GM12878 (cell line): ENCODE results near the gene ENTPD3. TPM values are rescaled to one million over a fixed set of nuclear protein-coding genes. Genes with fewer than 3 reads are reported as not detected.

Source experiments
- ASH2L ChIP-seq: fragments of 300-600, 200-600 bp; sonication (generic); IDR thresholded peaks from 2 replicates; pipeline ENCODE4 v1.6.1; 2017; ENCODE audit warnings: low read depth, mild to moderate bottlenecking, borderline replicate concordance
- CBX5 ChIP-seq: sonication (generic); IDR thresholded peaks from 2 replicates; pipeline ENCODE4 v1.6.1; 2016; ENCODE audit warnings: low read depth, moderate library complexity, mild to moderate bottlenecking, inconsistent platforms
- ELK1 ChIP-seq: IDR thresholded peaks from 2 replicates; pipeline ENCODE4 v1.6.1; 2012; ENCODE audit warnings: low read depth, low read length, improper control_type of control experiment
- FOXK2 ChIP-seq: fragments of 450-650 bp; IDR thresholded peaks from 2 replicates; pipeline ENCODE4 v1.6.1; 2017; ENCODE audit warnings: mild to moderate bottlenecking, moderate library complexity
- MEF2B ChIP-seq: fragments of 450-650 bp; IDR thresholded peaks from 2 replicates; pipeline ENCODE4 v1.6.1; 2018; ENCODE audit warnings: mild to moderate bottlenecking, moderate library complexity; ENCODE audit not compliant: partially characterized antibody, poor library complexity, severe bottlenecking
- MTA3 ChIP-seq: IDR thresholded peaks from 2 replicates; pipeline ENCODE4 v1.6.1; 2012; ENCODE audit warnings: low read length, inconsistent platforms, borderline replicate concordance
- NFYA ChIP-seq: IDR thresholded peaks from 2 replicates; pipeline ENCODE4 v1.6.1; 2011; ENCODE audit warnings: low read depth, mild to moderate bottlenecking, low read length, improper control_type of control experiment, borderline replicate concordance
- NFYB ChIP-seq: IDR thresholded peaks from 2 replicates; pipeline ENCODE4 v1.6.1; 2011; ENCODE audit warnings: low read depth, mild to moderate bottlenecking, low read length, improper control_type of control experiment, moderate library complexity; ENCODE audit not compliant: insufficient read depth
- NKRF ChIP-seq: fragments of 450-650 bp; conservative IDR thresholded peaks from 2 replicates; pipeline ENCODE4 v1.6.1; 2017; ENCODE audit warnings: mild to moderate bottlenecking, moderate library complexity
- POLR2AphosphoS5 ChIP-seq: IDR thresholded peaks from 2 replicates; pipeline ENCODE4 v1.6.1; 2011; ENCODE audit warnings: mild to moderate bottlenecking, low read length, inconsistent platforms
- RCOR1 ChIP-seq: conservative IDR thresholded peaks from 2 replicates; pipeline ENCODE4 v1.6.1; 2012; ENCODE audit warnings: low read depth, low read length, improper control_type of control experiment
- TCF3 ChIP-seq: IDR thresholded peaks from 2 replicates; pipeline ENCODE4 v1.6.1; 2012; ENCODE audit warnings: low read depth, mild to moderate bottlenecking, low read length, borderline replicate concordance; ENCODE audit not compliant: insufficient read depth
- YBX1 ChIP-seq: fragments of 450-650 bp; IDR thresholded peaks from 2 replicates; pipeline ENCODE4 v1.6.1; 2016; ENCODE audit warnings: antibody characterized with exemption
- ZNF217 ChIP-seq: fragments of 450-650 bp; IDR thresholded peaks from 2 replicates; pipeline ENCODE4 v1.6.1; 2017; ENCODE audit warnings: antibody characterized with exemption, mild to moderate bottlenecking
- ZNF592 ChIP-seq: fragments of 450-650 bp; IDR thresholded peaks from 2 replicates; pipeline ENCODE4 v1.6.1; 2017; ENCODE audit warnings: mild to moderate bottlenecking, moderate library complexity
- ZNF622 ChIP-seq: fragments of 450-650 bp; IDR thresholded peaks from 2 replicates; pipeline ENCODE4 v1.6.1; 2017; ENCODE audit warnings: mild to moderate bottlenecking, inconsistent platforms
- ZNF687 ChIP-seq: fragments of 450-650 bp; IDR thresholded peaks from 2 replicates; pipeline ENCODE4 v1.6.1; 2017; ENCODE audit warnings: mild to moderate bottlenecking, moderate library complexity
- polyA plus RNA-seq, 11 experiments: library from polyadenylated mRNA; depleted of rRNA in 4 of 11; unstranded in 6 of 11; stranded (reverse) in 5 of 11; fragments of >200 nt; fragmentation: Nextera tagmentation in 4 of 11; fragmentation: Illumina TruSeq in 1 of 11; extraction: Ambion mirVana in 4 of 11; extraction: Trizol in 1 of 11; gene quantifications; 1 replicate in 1 of 11; 2 replicates in 10 of 11; pipeline versions ENCODE4 v1.2.1 to v1.2.3, GENCODE V29; 2011 to 2016; ENCODE audit warnings: inconsistent platforms in 2 of 11, missing spikeins in 2 of 11, low read depth in 1 of 11
- total RNA-seq, 4 experiments: library from RNA; depleted of rRNA in 3 of 4; stranded (reverse); fragments of >200 nt in 3 of 4; fragmentation: Illumina TruSeq in 1 of 4; extraction: Trizol in 1 of 4; gene quantifications; 2 replicates each; pipeline versions ENCODE4 v1.2.1 to v1.2.3, GENCODE V29; 2013 to 2021

Gene ENTPD3
- total and polyA plus RNA-seq, 10 of the 15 experiments (the other 5 are each of a cell fraction or from before 2014, with no cell fraction given), result 0.03 TPM; not detected in 9

GRCh38 chr3:40452876-40453730, 66.1 kb downstream of the ENTPD3 start (continued):
- TF ChIP-seq ELK1, result peak; percentile 60; the same call in 1 of the 2 replicates
- TF ChIP-seq YBX1, result no peak
- TF ChIP-seq ASH2L, result no peak
- no peak; the same call in 1 of the 2 replicates for TF ChIP-seq ZNF687
- TF ChIP-seq FOXK2, result peak; percentile 33
- no peak for TF ChIP-seq TCF3
- no peak; the same call in none of the 2 replicates for TF ChIP-seq NKRF
- TF ChIP-seq ZNF622, result no peak
- TF ChIP-seq ZNF217, result no peak
- no peak for TF ChIP-seq MTA3
- 0 out of 2 replicates have a peak, but pooled peaks have one; percentile 30 for TF ChIP-seq CBX5
- TF ChIP-seq POLR2AphosphoS5, result peak; percentile 88
- no peak for TF ChIP-seq NFYA
- 0 out of 2 replicates have a peak, but pooled peaks have one; percentile 71 for TF ChIP-seq RCOR1
- no peak for TF ChIP-seq ZNF592
- TF ChIP-seq NFYB, result peak; percentile 85
- no peak for TF ChIP-seq MEF2B
